A673 (cell line): ENCODE data around the gene CNDP1.

ENCODE experiments used
- CTCF ChIP-seq: fragments of 300-800, 200-600 bp; sonication (generic); conservative IDR thresholded peaks from 2 replicates; pipeline ENCODE4 v1.5.1; 2017; ENCODE audit warnings: low read depth, mild to moderate bottlenecking, antibody characterized with exemption, low read length, moderate library complexity, mixed read lengths
- EZH2 ChIP-seq: fragments of 200-600 bp; sonication (generic); IDR thresholded peaks from 2 replicates; pipeline ENCODE4 v1.6.1; 2017; ENCODE audit warnings: borderline replicate concordance, low read depth, mild to moderate bottlenecking, mixed read lengths, antibody characterized with exemption, low read length; ENCODE audit not compliant: poor library complexity, severe bottlenecking

GRCh38 chr18:74571895-74572680 is 37.8 kb downstream of the CNDP1 start:
- TF ChIP-seq CTCF (no peak), EZH2 (no peak)
